NCI-H345 treated with DMSO at 0.1 percent for 48 hours (cell line): ENCODE measurements around the gene RSBN1L.

Experiments
- DNase-seq: peaks from one replicate; lab custom pipeline; 2025; ENCODE audit not compliant: unreplicated experiment; lab: John Stamatoyannopoulos, UW

Gene RSBN1L

DNA sequence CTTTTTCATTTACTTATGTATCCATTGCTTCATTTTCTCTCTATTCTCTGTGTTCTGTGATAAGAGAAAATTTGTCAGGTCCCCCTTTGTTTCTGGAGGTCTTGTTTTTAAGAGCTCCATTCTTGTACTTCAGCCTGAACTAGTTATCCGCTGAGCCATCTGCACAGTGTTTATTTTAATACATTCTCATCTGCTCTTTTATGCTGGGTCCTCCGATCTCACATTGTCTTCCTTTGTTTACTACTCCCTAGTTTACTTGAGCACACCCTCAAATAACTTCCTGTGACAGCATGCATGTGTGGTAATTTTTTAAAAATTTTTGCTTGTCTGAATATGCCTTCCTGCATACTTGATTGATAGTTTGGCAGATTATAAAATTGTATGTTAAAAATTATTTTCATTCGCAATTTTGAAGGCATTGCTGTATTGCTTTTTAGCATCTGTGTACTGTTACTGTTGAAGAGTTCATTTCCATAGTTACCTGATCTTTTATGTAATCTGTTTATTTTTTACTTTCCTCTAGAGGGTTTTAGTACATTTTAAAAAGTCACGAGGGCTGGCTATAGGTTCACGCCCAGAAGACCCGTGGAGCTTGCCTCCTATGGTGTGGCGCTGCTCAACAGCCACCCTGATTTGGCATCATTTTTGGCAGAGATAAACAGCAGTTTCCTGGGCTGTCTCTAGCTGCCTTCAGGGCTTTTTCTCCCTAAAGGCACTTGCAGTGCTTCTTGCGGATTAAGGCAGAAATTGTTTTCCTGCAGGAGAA lies 31.9 kb downstream of the RSBN1L start:
- peak; percentile 50 for DNase-seq

DNA sequence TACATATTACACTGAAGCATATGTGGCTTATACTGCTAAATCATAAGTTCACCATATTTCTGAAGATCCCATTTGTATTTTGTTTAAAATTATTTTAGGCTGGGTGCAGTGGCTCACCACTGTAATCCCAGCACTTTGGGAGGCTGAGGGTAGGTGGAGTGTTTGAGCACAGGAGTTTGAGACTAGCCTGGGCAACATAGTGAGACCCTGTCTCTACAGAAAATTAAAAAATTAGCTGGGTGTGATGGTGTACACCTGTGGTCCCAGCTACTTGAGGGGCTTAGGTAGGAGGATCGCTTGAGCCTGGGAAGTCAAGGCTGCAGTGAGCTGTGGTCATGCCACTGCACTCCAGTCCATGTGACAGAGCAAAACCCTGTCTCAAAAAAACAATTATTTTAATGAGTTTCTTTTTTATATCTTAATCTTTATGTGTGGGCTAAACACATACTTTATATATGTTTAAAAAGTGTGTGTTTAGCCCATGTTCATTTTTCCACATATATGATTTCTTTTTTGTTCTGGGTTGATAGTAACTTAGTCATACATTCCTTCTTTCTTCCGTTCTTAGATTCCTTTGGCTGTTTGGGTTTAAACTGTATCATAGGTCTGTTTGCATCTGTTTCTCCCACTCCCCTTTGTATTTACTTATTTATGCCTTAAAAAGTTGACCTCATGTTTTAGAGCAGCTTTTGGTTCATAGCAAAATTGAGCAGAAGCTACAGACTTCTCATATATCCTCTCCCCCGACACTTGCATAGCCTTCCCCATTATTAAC lies 33.5 kb downstream of the RSBN1L start:
- DNase-seq, result no peak

DNA sequence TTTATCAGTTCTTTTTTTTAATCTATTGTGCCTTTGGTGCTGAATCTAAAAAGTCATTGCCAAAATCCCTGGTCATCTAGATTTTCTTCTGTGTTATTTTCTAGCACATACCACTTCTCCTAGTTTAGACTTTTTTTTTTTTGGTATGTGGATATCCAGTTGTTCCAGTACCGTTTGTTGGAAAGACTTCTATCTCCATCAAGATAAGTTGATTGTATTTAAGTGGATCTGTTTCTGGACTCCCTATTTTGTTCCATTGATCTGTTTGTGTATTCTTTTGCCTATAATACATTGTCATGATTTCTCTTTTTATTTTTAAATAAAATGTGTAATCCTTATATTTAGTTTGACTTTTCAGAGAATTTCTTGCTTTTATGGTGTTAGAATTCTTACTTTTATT lies 35.5 kb downstream of the RSBN1L start:
- no peak for DNase-seq

DNA sequence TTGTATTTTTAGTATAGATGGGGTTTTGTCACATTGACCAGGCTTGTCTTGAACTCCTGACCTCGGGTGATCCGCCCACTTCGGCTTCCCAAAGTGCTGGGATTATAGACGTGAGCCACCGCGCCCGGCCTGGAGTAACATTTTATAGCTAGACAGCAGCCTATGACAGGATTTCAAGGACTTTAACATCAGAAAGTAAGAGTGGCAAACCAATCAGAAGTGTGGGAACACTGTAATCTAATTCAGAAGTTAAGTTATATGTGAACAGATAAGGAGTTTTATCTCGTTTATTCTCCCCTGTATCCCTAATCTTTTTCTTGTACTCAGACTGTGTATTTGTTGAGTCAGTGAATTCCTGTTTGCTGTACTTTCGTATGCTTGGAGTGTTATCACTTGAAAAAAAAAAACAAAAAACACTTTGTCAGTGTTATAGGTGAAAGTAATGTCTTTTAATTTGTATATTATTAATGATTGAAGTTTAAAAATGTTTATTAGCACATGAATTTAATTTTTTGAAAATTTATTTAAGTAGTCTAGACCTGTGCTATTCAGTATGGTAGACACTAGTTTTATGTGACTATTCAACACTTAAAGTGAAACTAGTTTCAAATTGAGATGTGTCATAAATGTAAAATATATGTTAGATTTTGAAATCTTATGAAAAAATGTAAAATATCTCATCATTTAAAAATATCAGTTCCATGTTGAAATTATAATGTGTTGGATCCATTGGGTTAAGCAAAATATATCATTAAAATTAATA lies 38.6 kb downstream of the RSBN1L start:
- no peak for DNase-seq

DNA sequence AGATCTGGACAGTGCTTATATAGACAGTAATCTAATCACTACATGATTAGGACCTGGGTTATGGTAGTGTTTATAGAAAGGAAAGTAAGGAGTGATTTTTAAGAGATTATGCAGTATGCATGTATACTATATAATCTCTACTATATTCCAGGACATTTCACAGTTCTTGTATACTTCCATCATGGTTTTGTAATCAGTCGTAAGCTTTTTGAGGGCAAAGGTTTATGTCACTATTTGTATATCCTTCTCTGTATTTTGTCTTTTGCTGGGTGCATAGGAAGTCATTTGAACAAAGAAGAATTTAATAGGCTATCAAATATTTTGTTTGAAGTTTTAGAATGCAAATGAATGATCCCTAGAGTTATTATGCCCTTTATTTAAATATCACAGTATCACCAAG lies 39.2 kb downstream of the RSBN1L start:
- DNase-seq, result no peak

DNA sequence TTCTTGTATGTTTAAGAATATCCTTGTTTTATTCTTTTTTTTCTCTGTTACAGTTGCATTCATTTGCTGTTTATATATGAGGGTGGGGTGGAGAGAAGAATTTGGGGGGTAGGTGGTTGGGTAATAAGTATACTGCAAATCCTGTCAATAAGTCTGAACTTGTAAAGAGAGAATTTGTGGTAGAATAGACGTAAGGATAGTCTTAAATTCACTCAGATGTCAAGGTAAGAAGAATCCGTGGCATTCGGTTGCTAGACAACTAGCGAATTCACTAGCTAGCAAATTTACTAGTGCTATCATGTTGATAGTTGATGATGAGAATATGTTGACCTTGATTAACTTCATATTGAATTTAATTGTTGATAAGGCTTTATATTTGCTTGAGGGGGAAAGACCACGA lies 40.7 kb downstream of the RSBN1L start:
- no peak for DNase-seq

DNA sequence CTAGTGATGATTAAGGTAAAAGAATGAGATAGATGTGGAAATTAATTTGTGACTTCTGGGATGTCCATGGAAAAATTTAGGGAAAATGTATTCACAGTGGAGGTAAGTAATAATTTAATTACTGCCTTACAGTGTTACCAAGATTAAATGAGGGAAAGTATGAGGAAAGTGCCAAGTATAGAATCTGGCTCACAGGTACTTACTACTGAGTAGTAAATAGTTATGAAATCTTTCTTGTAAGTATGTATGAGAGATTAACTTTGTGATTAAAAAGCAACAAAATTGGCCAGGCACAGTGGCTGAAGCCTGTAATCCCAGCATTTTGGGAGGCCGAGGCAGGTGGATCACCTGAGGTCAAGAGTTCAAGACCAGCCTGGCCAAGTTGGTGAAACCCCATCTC lies 42.1 kb downstream of the RSBN1L start:
- DNase-seq, result no peak

DNA sequence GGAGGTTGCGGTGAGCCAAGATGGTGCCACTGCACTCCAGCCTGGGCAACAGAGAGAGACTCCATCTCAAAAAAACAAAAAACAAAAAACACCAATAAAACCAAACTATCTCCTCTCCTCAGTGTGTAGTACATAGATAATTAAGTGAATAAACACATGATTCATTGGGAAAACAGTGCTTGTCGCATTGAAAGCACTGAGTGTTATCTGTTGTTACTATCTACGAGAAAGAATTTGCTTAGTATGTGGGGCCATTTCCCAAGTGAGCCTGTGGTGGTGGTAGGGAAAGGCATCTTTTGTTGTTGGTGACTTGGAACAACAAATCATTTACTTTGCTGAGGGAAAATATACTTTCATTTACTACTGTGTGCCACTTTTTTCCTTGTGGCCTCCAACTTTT lies 42.6 kb downstream of the RSBN1L start:
- no peak for DNase-seq

DNA sequence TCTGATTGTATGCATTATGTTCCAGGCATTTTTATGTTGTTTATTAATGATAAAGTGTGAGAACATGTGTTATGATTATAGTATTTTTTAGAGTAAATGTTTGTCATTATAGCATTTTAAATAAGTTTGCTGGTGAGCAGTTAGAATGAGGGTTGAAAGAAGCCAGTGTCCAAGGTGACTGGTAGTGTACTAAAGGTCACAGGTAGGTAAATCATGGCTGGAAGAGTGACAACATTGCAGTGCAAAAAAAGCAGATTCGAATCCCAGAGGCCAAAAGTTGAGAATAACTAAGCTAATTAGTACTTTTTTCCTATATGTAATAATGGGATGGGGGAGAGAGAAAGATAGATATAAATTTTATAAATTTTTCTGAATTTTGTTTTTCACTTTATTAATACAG lies 44.0 kb downstream of the RSBN1L start:
- no peak for DNase-seq

DNA sequence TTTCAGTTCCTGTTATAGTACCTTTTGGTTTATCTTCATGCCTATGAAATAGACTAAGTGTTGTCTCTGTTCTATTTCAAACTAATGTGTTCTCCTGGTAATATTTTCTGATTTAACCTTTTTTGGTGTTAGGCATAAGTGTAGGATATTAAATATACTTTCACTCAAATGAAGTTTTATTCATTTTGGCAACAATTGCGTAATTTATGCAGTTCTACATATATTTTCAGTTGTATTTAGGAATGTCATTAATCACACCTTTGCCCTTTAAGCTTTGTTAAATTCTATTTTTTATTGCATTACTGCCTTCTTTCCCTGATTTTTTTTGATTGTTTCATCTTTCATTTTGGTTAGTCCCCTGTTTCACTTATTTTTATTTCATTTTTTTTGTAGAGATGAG lies 47.3 kb downstream of the RSBN1L start:
- no peak for DNase-seq

DNA sequence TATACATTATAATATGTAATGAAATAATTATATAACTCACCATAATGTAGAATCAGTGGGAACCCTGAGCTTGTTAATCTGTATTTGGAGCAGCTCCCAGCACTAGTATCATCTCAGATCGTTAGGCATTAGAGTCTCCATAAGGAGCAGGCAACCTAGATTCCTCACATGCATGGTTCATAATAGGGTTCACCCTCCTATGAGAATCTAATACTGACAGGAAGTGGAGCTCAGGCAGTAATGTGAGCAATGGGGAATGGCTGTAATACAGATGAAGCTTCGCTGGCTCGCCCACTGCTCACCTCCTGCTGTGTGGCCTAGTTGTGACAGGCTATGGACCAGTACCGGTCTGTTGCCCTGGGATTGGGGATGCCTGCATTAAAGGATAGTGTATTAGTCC lies 49.5 kb downstream of the RSBN1L start:
- no peak for DNase-seq

DNA sequence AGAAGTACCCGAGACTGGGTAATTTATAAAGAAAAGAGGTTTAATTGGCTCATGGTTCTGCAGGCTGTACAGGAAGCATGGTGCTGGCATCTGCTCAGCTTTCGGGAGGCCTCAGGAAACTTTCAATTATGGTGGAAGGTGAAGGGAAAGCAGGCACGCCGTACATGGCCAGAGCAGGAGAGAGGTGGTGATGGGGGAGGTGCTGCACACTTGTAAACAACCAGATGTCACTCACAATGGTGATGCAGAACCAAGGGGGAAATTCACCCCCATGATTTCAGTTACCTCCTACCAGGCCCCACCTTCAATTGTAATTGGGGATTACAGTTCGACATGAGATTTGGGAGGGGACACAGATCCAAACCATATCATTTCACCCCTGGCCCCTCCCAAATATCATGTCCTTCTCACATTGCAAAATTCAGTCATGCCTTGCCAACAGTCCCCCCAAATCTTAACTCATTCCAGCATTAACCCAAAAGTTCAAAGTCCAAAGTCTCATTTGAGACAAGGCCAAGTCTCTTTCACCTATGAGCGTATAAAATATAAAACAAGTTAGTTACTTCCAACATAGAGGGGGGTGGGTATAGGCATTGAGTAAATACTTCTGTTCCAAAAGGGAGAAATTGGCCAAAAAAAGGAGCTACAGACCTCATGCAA lies 50.0 kb downstream of the RSBN1L start:
- no peak for DNase-seq

DNA sequence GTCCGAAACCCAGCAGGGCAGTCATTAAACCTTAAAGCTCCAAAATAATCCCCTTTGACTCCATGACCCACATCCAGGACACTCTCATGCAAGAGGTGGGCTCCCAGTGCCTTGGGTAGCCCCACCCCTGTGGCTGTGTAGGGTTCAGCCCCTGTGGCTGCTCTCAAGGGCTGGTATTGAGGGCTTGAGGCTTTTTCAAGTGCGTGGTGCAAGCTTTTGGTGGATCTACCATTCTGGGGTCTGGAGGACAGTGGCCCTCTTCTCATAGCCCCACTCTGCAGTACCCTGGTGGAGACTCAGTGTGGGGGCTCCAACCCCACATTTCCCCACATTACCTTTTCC lies 50.5 kb downstream of the RSBN1L start:
- no peak for DNase-seq

DNA sequence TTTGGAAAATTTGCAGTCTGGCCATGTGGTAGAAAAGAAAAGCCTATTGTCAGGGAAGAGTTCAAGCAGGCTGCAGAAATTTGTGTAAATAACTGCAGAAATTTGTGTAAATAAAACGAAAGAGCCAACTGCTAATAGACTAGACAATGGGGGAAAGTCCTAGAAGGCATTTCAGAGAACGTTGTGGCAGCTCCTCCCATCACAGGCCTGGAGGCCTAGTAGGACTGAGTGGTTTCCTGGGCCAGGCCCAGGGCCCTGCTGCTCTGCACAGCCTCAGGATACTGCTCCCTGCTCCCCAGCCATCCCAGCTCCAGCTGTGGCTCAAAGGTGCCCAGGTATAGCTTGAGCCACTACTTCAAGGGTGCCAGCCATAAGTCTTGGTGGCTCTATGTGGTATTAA lies 50.9 kb downstream of the RSBN1L start:
- no peak for DNase-seq

DNA sequence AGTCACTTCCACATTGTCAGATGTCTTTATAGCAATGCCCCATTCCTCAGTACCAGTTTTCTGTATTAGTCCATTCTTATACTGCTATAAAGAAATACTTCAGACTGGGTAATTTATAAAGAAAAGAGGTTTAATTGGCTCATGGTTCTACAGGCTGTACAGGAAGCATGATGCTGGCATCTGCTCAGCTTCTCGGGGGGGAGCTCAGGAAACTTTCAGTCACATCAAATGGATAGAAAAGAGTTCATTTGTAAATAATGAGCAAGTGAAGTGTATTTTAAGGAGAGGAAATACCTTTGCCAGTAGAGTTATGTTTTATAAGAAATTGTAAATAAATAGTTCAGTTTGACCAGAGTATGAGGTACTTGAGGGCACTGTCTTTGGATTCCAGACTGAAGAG lies 51.5 kb downstream of the RSBN1L start:
- no peak for DNase-seq

DNA sequence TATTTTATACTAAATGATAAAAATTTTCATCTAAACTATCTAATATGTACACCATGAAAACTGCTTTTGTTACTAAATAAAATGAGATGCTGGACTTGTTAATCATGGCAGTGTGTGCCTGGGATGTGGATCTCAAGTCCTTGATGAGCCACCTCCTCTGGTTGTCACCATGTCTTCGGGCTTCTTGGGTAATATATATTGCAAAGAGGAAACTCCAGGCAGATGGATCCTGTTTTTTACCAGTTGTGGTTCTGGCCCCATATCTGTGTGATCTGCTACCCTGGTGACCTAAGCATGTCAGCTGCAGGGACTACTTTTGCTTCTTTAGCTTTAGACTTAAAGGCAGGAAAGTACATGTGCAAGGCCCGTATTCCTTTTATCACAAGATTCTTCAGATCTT lies 55.8 kb downstream of the RSBN1L start:
- no peak for DNase-seq

DNA sequence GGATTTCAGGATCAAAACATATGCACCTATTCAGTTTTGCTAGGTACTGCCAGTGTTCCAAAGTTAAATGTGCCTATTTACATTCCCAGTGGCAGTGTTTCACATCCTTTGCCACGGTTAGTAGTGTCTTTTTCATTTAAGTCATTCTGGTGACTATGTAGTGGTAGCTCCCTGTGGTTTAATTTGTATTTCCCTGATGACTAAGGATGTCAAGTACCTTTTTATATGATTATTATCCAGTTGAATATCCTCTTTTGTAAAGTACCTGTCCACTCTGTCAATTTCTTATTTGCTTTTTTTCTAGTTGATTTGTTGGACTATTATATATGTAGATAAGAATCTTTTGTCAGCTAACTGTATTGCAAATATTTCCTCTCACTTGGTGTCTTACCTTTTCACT lies 56.9 kb downstream of the RSBN1L start:
- DNase-seq, result peak; percentile 62

DNA sequence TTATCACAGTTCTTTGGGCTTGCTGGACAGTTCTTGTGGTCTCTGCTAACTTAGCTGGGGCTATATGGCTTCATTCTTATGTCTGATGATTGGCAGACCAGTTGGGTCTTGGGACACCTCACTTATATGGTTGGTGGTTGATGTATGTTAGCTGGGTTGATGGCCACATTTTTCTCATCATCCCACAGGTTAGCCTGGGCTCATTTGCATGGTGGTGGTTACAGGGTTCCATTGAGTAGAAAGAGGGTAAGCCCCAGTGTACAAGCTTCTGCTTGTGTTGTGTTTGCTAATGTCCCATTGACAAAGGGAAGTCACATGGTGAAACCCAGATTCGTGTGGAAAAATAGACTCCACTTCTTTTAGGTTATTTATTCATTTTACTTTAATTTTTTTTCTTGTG lies 61.3 kb downstream of the RSBN1L start:
- DNase-seq, result no peak

DNA sequence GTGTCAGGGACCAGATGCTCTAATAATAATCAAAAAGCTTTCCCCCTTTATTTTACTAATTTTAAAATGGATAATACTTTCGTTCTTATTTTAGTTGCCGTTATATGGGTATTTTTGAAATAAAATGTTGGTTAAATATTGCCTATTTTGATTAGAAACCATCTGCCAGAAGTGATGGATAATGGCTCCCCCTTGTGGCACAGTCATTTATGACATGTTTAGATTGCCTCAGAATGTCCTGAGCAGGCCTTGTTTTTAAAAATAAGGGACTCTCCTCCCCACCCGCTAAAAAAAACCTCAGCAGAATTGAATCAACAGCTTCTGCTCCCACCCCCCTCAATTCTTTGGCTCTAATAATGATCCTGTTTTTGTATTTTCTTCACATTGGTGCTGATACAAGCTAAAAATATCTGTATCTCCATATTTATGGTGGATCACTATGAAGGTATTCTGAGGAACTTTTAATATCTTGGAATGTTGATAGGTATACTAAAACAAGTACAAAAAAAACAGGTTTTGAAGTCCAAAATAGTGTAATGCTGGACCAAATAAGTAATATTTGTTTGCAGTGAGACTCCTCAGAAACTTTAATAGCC lies 63.1 kb downstream of the RSBN1L start:
- DNase-seq, result peak; percentile 27

DNA sequence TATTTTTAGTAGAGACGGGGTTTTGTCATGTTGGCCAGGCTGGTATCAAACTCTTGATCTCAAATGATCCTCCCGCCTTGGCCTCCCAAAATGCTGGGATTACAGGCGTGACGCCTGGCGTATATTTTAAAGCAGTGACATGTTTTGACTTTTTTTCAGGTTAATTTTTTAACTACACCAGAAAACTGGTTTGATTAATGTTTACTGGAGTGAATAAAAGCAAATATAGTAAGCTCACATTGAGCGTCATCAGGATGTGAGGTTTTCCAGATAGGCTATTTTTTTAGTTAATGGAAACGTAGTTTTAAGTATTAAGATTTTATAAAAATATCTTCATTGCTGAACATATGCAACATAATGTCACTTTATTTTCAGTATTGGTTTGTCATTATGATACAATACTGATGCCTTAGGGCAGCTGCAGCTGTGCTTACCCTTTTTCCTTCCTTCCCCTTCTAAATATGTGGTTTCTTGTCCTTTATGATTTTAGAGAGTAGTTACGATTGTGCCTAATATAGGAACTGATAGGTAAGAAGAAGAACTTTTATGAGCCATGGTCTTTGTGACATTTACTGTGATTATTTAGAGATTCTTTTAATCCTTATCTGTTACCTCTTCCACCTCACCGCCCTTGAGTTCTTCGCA lies 64.7 kb downstream of the RSBN1L start:
- no peak for DNase-seq

DNA sequence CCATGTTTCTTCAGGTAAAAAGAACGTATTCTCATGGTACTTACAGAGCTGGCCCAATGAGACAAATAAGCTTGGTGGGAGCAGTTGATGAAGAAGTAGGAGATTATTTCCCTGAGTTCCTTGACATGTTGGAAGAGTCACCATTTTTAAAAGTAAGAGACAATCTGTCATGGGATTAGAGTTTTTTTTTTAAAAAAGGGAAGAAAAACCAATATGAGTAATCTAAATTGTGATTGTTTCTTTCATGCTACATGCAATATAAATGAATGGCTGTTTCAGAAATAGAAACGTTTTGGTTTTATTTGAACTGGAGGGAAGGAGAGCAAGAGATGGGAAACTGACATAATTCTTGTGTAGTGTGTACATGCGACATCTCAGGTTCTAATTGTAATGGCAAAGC lies 69.2 kb downstream of the RSBN1L start:
- DNase-seq, result no peak
